Renal cortical epithelial cell (primary cell): Measurements from ENCODE around the gene APOE. TPM values are rescaled to one million over a fixed set of nuclear protein-coding genes. Genes with fewer than 3 reads are reported as not detected.
"Not testable (repeated sequence)": the region's sequence is repeated elsewhere in the genome, so short reads cannot be mapped to it uniquely, and the experiment has no call there.

ENCODE experiments used
- DNase-seq: peaks from one replicate; pipeline ENCODE4 v3.0.0-alpha.2; 2011; ENCODE audit warnings: low read depth
- total RNA-seq: library from RNA; depleted of rRNA; stranded (reverse); fragments of >200 nt; gene quantifications from 2 replicates; pipeline ENCODE4 v1.2.3, GENCODE V29; 2014

The APOE gene
- total RNA-seq, 1 donor from 2014 or later: 38.3 TPM

DNA sequence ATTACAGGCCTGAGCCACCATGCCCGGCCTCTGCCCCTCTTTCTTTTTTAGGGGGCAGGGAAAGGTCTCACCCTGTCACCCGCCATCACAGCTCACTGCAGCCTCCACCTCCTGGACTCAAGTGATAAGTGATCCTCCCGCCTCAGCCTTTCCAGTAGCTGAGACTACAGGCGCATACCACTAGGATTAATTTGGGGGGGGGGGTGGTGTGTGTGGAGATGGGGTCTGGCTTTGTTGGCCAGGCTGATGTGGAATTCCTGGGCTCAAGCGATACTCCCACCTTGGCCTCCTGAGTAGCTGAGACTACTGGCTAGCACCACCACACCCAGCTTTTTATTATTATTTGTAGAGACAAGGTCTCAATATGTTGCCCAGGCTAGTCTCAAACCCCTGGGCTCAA, 4.2 kb downstream of the APOE start:
- DNase-seq: no peak

DNA sequence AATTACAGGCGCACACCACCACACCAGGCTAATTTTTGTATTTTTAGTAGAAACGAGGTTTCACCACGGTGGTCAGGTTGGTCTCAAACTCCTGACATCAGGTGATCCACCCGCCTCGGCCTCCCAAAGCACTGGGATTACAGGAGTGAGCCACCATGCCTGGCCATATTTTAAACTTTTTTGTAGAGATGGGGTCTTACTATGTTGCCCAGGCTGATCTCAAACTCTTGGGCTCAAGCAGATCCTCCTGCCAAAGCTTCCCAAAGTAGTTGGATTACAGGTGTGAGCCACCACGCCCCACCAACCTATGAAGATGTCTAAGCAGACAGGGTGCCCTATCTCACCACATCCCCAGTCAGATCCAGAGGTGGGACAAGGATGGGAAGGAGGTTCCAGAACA, 6.3 kb downstream of the APOE start:
- DNase-seq: not testable (repeated sequence)

DNA sequence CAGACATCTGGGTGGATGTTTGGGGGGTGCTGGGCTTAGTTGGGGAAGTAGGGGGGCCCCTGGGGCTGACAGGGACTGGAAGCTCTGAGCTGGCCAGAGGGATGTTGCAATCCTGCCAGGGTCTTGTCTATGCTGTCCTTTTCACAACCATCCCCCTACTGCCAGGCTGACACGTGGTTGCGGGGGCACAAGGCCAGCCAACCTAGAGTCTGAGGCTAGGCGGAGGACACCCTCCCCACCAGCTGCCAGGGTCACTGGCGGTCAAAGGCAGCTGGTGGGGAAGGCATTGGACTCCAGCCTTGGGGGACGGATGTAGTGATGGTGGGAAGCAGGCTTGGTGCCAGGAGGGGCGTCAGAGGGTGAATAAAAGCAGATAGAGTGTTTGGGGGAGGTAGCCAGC, 7.3 kb downstream of the APOE start:
- peak; percentile 13 for DNase-seq

DNA sequence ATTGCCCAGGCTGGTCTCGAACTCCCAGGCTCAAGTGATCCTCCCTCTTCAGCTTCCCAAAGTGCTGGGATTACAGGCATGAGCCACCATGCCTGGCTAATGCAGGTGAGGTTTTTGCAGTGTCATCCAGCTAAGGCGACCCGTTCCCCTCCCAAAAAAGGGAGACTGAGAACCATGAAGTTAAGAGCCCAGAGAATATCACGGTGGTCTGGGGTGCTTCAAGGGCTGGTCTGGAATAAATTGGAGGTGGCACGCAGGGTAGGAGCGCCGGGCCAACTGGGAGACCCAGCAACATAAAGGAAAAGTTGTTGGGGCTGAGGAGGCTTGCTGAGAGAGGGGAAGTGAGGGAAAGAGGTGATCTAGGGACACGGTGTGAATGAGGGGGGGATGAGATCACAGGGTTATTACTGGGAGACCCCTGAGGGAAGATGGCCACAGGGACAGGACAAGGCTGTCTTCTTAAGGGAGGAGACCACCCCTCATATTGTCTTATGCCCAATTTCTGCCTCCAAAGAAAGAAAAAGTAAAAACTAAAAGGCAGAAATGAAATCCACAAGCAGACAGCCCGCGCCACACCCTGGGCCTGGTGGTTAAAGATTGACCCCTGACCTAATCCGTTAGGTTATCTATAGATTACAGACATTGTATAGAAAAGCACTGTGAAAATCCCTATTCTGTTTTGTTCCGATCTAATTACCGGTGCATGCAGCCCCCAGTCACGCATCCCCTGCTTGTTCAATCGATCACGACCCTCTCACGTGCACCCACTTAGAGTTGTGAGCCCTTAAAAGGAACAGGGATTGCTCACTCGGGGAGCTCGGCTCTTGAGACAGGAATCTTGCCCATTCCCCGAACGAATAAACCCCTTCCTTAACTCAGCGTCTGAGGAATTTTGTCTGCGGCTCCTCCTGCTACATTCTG, 8.2 kb downstream of the APOE start:
- DNase-seq: not testable (repeated sequence)

DNA sequence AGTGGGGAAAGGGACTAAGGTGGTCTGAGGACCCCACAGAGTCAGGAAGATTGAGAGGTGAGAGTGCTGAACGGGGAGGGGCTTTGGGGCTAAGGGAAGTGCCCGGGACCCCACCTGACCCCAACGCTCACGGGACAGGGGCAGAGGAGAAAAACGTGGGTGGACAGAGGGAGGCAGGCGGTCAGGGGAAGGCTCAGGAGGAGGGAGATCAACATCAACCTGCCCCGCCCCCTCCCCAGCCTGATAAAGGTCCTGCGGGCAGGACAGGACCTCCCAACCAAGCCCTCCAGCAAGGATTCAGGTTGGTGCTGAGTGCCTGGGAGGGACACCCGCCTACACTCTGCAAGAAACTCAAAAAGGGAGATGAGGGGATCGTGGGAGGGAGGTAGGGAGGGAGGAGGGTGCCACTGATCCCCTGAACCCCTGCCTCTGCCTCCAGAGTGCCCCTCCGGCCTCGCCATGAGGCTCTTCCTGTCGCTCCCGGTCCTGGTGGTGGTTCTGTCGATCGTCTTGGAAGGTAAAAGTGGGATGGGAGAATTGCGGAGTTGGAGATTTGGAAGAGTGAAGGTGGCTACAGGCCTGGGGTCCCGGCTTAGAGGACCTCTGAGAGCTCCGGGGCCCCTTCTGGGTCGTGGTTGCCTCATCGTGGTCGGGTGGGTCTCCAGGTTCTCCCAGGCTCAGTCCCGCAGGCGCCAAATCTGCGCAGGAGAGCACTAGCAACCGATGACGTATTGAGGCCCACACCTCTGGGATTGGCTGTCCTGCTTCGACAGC, 9.0 kb downstream of the APOE start, which contains the start of gene APOC1:
TSS of gene APOC1 (plus strand) at position 176 of the 774 bp plus-strand sequence. CDS start at position 460, 284 bp downstream.
- peak; percentile 70 for DNase-seq

DNA sequence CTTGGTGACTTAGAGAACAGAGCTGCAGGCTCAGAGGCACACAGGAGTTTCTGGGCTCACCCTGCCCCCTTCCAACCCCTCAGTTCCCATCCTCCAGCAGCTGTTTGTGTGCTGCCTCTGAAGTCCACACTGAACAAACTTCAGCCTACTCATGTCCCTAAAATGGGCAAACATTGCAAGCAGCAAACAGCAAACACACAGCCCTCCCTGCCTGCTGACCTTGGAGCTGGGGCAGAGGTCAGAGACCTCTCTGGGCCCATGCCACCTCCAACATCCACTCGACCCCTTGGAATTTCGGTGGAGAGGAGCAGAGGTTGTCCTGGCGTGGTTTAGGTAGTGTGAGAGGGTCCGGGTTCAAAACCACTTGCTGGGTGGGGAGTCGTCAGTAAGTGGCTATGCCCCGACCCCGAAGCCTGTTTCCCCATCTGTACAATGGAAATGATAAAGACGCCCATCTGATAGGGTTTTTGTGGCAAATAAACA, 18.7 kb downstream of the APOE start:
- no peak for DNase-seq

DNA sequence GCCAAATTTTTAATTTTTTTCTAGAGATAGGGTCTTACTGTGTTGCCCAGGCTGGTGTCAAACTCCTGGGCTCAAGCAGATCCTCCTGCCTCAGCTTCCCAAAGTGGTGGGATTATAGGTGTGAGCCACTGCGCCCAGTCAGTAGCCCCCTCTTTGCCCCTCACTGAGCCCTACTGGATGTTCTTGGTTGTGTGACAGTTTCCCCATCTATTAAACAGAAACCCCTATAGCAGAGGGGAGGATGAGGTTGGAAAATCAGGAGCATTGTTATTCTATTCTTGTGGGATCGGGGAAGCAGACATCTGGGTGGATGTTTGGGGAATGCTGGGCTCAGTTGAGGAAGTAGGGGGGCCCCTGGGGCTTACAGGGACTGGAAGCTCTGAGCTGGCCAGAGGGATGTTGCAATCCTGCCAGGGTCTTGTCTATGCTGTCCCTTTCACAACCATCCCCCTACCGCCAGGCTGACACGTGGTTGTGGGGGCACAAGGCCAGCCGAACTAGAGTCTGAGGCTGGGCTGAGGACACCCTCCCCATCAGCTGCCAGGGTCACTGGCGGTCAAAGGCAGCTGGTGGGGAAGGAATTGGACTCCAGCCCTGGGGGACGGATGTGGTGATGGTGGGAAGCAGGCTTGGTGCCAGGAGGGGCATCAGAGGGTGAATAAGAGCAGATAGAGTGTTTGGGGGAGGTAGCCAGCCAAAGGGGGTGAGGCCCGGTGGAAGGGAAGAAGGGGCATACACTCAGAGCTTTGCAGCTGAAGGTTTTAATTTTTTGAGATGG, 19.7 kb downstream of the APOE start:
- peak; percentile 65 for DNase-seq

DNA sequence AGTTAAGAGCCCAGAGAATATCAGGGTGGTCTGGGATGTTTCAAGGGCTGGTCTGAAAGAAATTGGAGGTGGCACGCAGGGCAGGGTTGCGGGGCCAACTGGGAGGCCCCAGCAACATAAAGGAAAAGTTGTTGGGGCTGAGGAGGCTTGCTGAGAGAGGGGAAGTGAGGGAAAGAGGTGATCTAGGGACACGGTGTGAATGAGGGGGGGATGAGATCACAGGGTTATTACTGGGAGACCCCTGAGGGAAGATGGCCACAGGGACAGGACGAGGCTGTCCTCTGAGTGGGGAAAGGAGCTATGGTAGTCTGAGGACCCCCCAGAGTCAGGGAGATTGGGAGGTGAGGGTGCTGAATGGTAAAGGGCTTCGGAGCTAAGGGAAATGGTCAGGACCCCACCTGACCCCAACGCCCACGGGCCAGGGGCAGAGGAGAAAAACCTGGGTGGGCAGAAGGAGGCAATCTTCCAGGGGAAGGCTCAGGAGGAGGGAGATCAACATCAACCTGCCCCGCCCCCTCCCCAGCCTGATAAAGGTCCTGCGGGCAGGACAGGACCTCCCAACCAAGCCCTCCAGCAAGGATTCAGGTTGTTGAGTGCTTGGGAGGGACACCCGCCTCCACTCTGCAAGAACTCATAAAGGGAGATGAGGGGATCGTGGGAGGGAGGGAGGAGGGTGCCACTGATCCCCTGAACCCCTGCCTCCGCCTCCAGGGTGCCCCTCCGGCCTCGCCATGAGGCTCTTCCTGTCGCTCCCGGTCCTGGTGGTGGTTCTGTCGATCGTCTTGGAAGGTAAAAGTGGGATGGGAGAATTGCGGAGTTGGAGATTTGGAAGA, 20.9 kb downstream of the APOE start:
- DNase-seq: not testable (repeated sequence)

DNA sequence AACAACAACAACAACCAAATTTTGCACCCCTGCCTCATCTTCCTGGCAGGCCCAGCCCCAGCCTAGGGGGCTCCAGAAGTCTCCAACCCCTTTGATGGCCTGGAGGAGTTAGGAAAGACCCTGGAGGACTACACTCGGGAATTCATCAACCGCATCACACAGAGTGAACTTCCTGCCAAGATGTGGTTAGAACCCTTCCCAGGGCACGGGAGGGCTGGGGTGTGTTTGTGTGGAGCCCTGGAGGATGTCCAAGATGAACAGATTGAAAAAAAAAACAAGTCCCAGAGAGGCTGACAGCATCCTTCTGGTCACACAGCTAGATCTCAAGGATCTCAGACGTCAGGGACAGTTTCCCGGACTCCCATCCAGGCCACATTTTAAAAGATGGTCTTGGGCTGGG, 22.1 kb downstream of the APOE start:
- peak; percentile 57 for DNase-seq

DNA sequence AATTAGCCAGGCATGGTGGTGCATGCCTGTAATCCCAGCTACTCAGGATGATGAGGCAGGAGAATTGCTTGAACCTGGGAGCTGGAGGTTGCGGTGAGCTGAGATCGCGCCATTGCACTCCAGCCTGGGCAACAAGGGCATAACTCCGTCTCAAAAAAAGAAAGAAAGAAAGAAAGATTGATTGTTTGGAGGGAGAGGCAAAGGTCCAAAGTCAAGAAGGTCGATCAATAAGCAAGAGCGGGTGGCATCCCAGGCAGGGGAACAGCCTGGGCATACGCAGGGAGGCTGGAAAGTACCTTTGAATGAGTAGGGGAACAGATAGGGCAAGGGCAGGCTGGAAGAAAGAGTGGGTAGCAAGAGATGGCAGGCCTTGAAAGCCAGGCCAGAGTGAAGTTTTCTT, 24.5 kb downstream of the APOE start:
- no peak for DNase-seq

DNA sequence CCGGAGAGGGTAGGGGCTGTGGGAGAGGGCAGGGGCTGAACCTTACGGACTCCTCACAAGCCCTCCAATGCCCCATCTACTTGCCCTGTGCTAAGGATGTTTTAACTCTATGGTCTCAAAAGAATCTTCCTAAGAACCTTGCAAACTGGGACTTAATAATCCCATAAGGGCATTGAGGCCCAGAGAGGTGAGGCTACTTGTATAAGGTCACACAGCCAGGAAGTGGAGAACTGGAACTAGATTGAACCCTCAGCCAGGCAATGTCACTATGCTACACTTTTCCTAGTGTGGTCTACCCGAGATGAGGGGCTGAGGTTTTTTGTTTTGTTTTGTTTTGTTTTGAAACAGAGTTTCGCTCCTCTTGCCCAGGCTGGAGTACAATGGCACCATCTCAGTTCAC, 25.9 kb downstream of the APOE start:
- DNase-seq: no peak

DNA sequence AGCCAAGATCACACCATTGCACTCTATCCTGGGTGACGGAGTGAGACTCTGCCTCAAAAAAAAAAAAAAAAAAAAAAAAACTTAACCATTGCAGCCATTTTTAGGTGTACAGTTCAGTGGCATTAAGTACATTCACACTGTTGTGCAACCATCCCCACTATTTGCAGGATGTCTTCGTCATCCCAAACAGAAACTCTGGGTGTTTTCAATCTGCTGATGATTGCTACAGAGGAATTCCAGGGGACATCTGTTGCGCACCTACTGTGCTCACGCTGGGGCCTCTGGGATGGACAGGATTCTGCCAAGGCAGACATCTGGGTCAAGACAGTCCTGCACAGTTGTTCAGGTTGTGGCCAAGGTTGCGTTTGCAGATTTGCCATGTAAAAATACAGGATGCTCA, 34.1 kb downstream of the APOE start:
- no peak for DNase-seq

DNA sequence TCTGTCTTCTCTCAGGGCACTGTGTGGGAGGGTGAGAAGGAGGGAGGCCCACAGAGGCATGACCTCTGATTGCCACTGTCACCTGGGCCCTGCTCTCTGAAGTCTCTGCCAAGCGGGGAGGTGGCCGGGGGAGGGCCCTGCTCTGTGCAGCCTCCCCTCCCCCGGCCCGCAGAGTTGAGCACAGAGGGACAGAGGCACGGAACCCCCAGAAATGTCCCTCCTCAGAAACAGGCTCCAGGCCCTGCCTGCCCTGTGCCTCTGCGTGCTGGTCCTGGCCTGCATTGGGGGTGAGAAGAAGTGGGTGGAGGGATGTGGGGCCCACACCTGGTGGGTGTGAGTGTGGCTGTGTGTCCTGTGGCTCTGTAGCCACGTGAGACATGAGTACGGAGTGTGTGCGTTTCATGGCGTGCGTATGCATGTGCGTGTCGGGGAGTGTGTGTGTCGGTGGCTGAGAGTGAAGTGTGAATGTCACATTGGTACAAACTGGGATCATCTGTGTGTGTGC, 36.5 kb downstream of the APOE start, which contains the start of gene APOC4:
TSS of gene APOC4 (plus strand) at position 171 of the 505 bp plus-strand sequence. CDS start at position 212, 41 bp downstream.
- DNase-seq: no peak

DNA sequence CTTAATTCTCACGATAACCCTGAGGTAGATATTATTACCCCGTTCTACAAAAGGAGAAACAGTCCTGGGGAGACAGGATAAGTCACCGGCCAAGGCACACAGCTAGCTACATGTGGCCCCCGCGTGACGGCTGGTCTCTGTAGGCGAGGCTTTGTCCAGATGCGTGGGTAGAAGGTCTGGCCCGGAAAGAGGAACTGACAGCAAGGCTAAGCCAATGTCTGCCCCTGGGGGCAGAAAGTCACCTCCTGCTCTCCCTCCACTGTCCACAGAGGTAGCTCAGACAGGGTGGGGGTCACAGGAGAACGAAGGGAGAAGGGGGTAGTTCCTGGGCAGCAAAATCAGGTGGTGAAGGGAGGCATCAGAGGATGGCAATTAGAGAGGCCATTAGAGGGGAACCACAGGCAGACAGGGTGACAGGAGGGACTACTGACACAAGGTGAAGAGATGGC, 38.2 kb downstream of the APOE start:
- no peak for DNase-seq

DNA sequence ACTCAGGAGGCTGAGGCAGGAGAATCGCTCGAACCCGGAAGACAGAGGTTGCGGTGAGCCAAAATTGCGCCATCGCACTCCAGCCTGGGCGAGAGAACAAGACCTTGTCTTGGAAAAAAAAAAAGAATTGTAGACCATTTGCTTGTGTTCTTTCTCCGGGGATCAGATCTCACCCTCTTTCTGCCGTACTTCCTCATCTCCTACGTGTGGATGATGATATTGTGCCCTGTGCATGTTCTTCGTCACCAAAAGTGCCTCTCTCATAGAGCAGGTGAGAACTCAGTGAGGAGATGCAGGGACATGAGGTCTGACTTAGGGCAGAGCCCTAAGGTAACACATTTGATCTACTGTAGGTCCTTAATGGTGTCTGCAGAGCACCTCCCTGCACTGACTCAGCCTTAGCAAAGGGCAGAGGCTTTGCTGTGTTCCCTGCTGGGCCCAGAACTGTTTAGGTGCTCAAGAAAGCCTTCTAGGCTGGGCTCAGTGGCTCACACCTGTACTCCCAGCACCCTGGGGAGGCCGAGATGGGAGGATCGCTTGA, 41.5 kb downstream of the APOE start:
- no peak for DNase-seq

DNA sequence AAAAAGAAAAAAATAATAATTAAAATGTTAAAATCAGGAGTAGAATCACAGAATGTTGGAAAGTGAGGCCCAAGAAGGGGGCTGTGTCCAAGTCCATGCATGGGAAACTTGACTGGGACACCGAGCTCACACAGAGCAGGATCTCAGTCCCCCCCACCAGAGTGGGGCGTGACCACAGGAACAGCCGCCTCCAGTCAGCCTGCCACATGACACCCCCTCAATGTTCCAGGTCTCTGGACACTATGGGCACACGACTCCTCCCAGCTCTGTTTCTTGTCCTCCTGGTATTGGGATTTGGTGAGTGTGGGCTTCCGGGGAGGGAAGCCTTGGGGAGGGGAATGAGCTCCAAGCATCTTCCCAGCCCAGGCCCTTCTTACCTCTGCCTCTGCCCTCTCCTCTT, 42.6 kb downstream of the APOE start:
- no peak for DNase-seq

DNA sequence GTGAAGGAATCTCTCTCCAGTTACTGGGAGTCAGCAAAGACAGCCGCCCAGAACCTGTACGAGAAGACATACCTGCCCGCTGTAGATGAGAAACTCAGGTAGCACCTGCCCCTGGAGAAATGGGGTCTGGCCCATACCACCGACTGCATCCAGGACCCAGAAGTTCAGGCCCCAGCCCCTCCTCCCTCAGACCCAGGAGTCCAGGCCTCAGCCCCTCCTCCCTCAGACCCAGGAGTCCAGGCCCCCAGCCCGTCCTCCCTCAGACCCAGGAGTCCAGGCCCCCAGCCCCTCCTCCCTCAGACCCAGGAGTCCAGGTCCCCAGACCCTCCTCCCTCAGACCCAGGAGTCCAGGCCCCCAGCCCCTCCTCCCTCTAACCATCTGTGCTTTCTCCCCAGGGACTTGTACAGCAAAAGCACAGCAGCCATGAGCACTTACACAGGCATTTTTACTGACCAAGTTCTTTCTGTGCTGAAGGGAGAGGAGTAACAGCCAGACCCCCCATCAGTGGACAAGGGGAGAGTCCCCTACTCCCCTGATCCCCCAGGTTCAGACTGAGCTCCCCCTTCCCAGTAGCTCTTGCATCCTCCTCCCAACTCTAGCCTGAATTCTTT, 43.3 kb downstream of the APOE start:
- DNase-seq: no peak

DNA sequence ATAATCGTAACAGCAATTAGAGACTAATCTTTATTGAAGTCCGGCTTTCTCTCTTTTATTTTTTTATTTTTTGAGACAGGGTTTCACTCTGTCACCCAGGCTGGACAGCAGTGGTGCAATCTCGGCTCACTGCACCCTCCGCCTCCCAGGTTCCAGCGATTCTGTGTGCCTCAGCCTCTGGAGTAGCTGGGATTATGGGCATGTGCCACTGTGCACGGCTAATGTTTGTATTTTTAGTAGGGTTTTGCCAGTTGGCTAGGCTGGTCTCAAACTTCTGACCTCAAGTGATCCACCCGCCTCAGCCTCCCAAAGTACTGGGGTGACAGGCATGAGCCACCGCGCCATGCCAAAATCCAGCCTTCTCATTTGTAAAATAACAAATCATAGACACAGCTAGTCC, 44.0 kb downstream of the APOE start:
- DNase-seq: no peak
